BLaER1 treated with 17β-estradiol and CSF1 and Interleukin-3, amounts not matched to agents 10 nM and 100 nM (cell line): ENCODE results near the gene SLC4A8.

Experiments used
- H3K27ac ChIP-seq, 11 experiments: shearing (Covaris generic); formaldehyde crosslinking; 2 replicates each; pipeline ENCODE4 v1.8.1; 2022
- H3K27me3 ChIP-seq, 11 experiments: shearing (Covaris generic); formaldehyde crosslinking; 2 replicates each; pipeline ENCODE4 v1.8.1; 2022
- H3K36me3 ChIP-seq, 11 experiments: shearing (Covaris generic); formaldehyde crosslinking; 2 replicates each; pipeline ENCODE4 v1.8.1; 2022
- H3K4me1 ChIP-seq, 10 experiments: shearing (Covaris generic); formaldehyde crosslinking; 2 replicates each; pipeline ENCODE4 v1.8.1; 2022
- H3K4me2 ChIP-seq, 11 experiments: shearing (Covaris generic); formaldehyde crosslinking; 2 replicates each; pipeline ENCODE4 v1.8.1; 2022
- H3K4me3 ChIP-seq, 10 experiments: shearing (Covaris generic); formaldehyde crosslinking; 2 replicates each; pipeline ENCODE4 v1.8.1; 2022
- H3K9ac ChIP-seq, 11 experiments: shearing (Covaris generic); formaldehyde crosslinking; 2 replicates each; pipeline ENCODE4 v1.8.1; 2022
- H3K9me3 ChIP-seq, 11 experiments: shearing (Covaris generic); formaldehyde crosslinking; replicated peaks in 1 of 11; 2 replicates each; pipeline ENCODE4 v1.8.1; 2022
- H4K20me1 ChIP-seq, 11 experiments: shearing (Covaris generic); formaldehyde crosslinking; 2 replicates each; pipeline ENCODE4 v1.8.1; 2022
- Cebpa-rat ChIP-seq, 11 experiments: shearing (Covaris generic); IDR thresholded peaks; 2 replicates each; pipeline ENCODE4 v1.8.1; 2022

Gene SLC4A8

GRCh38 chr12:51520576-51521325 is 96.1 kb downstream of the SLC4A8 start:
- H3K36me3 ChIP-seq, result no peaks in the 10 kb centered on the region
- no peak overlapping the region for H3K4me2 ChIP-seq
- H3K4me1 ChIP-seq, result no peaks in the 10 kb centered on the region; a peak in 1 of 20 replicates
- no peak overlapping the region for H3K4me3 ChIP-seq
- no peak for TF ChIP-seq Cebpa-rat (IDR thresholded peaks at IDR 0.05)
- no peaks in the 10 kb centered on the region for H3K27me3 ChIP-seq
- H3K27ac ChIP-seq, result no peak overlapping the region
- no peak overlapping the region for H3K9ac ChIP-seq
- no peaks in the 10 kb centered on the region for H3K9me3 ChIP-seq
- H4K20me1 ChIP-seq, result no peaks in the 10 kb centered on the region

DNA sequence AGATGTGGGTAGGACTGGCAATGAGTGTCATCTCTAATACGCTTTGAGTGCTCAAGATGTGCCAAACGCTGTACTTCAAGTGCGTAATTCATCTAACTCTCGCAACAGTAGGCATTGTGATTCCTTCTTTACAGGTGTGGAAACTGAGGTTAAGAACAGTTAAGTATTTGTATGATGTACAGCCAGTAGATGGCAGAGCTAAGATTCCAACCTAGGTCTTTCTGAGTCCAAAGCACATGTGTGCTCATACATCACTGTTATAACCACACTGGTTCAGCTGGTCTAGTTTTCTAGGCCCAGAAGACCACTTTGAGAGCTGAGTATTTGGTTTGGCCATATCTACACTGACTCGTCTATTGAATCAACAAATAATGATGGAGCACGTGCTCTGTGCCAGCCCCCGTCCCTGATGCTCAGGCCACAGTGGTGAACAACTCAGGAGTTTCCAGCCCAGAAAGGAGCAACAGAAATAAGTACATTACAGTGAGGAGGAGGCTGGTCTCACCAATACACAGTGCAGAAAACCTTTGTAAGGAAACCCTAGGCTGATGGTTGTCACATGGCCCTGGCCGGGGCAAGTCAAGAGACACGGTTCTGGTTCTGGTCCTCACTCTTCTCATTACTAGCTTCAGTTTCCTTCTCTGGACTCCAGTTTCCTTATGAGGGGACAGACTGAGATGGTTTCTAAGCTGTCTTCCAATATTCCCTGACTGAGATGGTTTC is 97.1 kb downstream of the SLC4A8 start:
- H3K4me2 ChIP-seq, result no peak overlapping the region
- no peaks in the 10 kb centered on the region for H3K27me3 ChIP-seq
- no peaks in the 10 kb centered on the region for H3K9me3 ChIP-seq
- TF ChIP-seq Cebpa-rat (IDR thresholded peaks at IDR 0.05), result no peak
- no peaks in the 10 kb centered on the region for H4K20me1 ChIP-seq
- no peaks in the 10 kb centered on the region; a peak in 1 of 20 replicates for H3K4me1 ChIP-seq
- H3K36me3 ChIP-seq, result no peaks in the 10 kb centered on the region
- H3K9ac ChIP-seq, result no peak overlapping the region
- no peak overlapping the region for H3K27ac ChIP-seq
- H3K4me3 ChIP-seq, result no peak overlapping the region

GRCh38 chr12:51522696-51523095 is 98.1 kb downstream of the SLC4A8 start:
- Histone ChIP-seq H3K27ac (no peak overlapping the region), H3K36me3 (no peaks in the 10 kb centered on the region), H3K4me2 (no peak overlapping the region), H3K27me3 (no peaks in the 10 kb centered on the region), H3K9me3 (no peaks in the 10 kb centered on the region), H3K9ac (no peak overlapping the region), H3K4me3 (no peak overlapping the region), H4K20me1 (no peaks in the 10 kb centered on the region), H3K4me1 (peaks cover 0 to 5% (median 0%) of the 10 kb centered on the region in 10 experiments; a peak in 3 of 20 replicates)
- no peak for TF ChIP-seq Cebpa-rat (IDR thresholded peaks at IDR 0.05)

GRCh38 chr12:51524386-51524901 is 99.8 kb downstream of the SLC4A8 start:
- no peak overlapping the region for H3K9ac ChIP-seq
- H3K4me1 ChIP-seq, result peaks cover 0 to 13% (median 0%) of the 10 kb centered on the region in 10 experiments; a peak in 4 of 20 replicates
- H3K36me3 ChIP-seq, result no peaks in the 10 kb centered on the region
- no peak overlapping the region for H3K4me3 ChIP-seq
- H3K27ac ChIP-seq, result no peak overlapping the region
- H3K27me3 ChIP-seq, result no peaks in the 10 kb centered on the region
- no peaks in the 10 kb centered on the region for H4K20me1 ChIP-seq
- no peak for TF ChIP-seq Cebpa-rat (IDR thresholded peaks at IDR 0.05)
- no peaks in the 10 kb centered on the region for H3K9me3 ChIP-seq
- no peak overlapping the region for H3K4me2 ChIP-seq

DNA sequence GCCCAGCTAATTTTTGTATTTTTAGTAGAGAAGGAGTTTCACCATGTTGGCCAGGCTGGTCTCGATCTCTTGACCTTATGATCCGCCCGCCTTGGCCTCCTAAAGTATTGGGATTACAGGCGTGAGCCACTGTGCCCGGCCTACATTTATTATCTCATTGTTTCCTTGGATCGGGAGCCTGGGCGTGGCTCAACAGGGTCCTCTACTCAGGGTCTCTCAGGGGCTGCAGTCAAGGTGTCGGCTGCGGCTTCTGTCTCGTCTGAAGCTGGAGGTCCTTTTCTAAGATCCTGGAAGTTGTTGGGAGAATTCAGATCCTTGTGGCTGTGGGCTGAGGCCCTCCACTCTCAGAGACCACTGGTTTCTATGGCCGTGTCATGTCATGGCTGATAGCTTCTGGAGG is 100.9 kb downstream of the SLC4A8 start:
- H3K4me1 ChIP-seq, result peaks cover 0 to 13% (median 0%) of the 10 kb centered on the region in 10 experiments; a peak in 4 of 20 replicates
- no peak overlapping the region for H3K4me2 ChIP-seq
- no peaks in the 10 kb centered on the region for H4K20me1 ChIP-seq
- H3K9ac ChIP-seq, result no peak overlapping the region
- TF ChIP-seq Cebpa-rat (IDR thresholded peaks at IDR 0.05), result no peak
- no peaks in the 10 kb centered on the region for H3K9me3 ChIP-seq
- H3K27ac ChIP-seq, result no peak overlapping the region
- H3K27me3 ChIP-seq, result no peaks in the 10 kb centered on the region
- no peaks in the 10 kb centered on the region for H3K36me3 ChIP-seq
- no peak overlapping the region for H3K4me3 ChIP-seq

GRCh38 chr12:51527966-51528365 is 103.3 kb downstream of the SLC4A8 start:
- H3K27ac ChIP-seq, result no peak overlapping the region
- peak overlapping the region in 2 of 11 experiments; percentile 0 to 47; a peak in 1 of 22 replicates for H3K4me2 ChIP-seq
- no peak overlapping the region for H3K9ac ChIP-seq
- H3K4me1 ChIP-seq, result peaks cover 4 to 16% (median 12%) of the 10 kb centered on the region in 10 experiments; a peak in 18 of 20 replicates
- H3K27me3 ChIP-seq, result 0 out of 22 replicates have a peak, but pooled peaks cover 0 to 5% (median 0%) of the 10 kb centered on the region in 11 experiments
- no peak overlapping the region for H3K4me3 ChIP-seq
- H4K20me1 ChIP-seq, result no peaks in the 10 kb centered on the region
- H3K36me3 ChIP-seq, result no peaks in the 10 kb centered on the region
- no peaks in the 10 kb centered on the region for H3K9me3 ChIP-seq
- no peak for TF ChIP-seq Cebpa-rat (IDR thresholded peaks at IDR 0.05)

- 0 out of 22 replicates have a peak, but pooled peaks cover 0 to 5% (median 0%) of the 10 kb centered on the region in 11 experiments for H3K27me3 ChIP-seq
Observed at GRCh38 chr12:51528852-51529650, 104.4 kb downstream of the SLC4A8 start.

GRCh38 chr12:51529651-51529970 is 105.0 kb downstream of the SLC4A8 start:
- Histone ChIP-seq H3K4me1 (peaks cover 4 to 16% (median 12%) of the 10 kb centered on the region in 10 experiments; a peak in 18 of 20 replicates), H3K4me3 (no peak overlapping the region), H3K9me3 (no peaks in the 10 kb centered on the region), H3K36me3 (no peaks in the 10 kb centered on the region), H3K27me3 (0 out of 22 replicates have a peak, but pooled peaks cover 0 to 5% (median 0%) of the 10 kb centered on the region in 11 experiments), H3K27ac (no peak overlapping the region), H3K4me2 (no peak overlapping the region), H3K9ac (no peak overlapping the region), H4K20me1 (no peaks in the 10 kb centered on the region)
- TF ChIP-seq Cebpa-rat (IDR thresholded peaks at IDR 0.05), result no peak

More at GRCh38 chr12:51528852-51529650, 104.4 kb downstream of the SLC4A8 start:
- no peak overlapping the region for H3K4me3 ChIP-seq
- no peak overlapping the region for H3K9ac ChIP-seq
- no peak for TF ChIP-seq Cebpa-rat (IDR thresholded peaks at IDR 0.05)
- no peaks in the 10 kb centered on the region for H3K9me3 ChIP-seq
- no peaks in the 10 kb centered on the region for H3K36me3 ChIP-seq
- no peaks in the 10 kb centered on the region for H4K20me1 ChIP-seq
- no peak overlapping the region for H3K27ac ChIP-seq
- H3K4me2 ChIP-seq, result 0 out of 22 replicates have a peak overlapping the region, but pooled peaks of 1 of the 11 experiments have one; percentile 47
- peaks cover 4 to 16% (median 12%) of the 10 kb centered on the region in 10 experiments; a peak in 18 of 20 replicates for H3K4me1 ChIP-seq
